Transverse colon (tissue), 4 donors: Measurements from ENCODE around the gene LIX1. TPM values are rescaled to one million over a fixed set of nuclear protein-coding genes. Genes with fewer than 3 reads are reported as not detected.

Source experiments
- DNase-seq: peaks from one replicate; pipeline ENCODE4 v3.0.0-alpha.2; 2019
- H3K27ac ChIP-seq, 4 donors: fragments of 200-600 bp; sonication (generic); 2 replicates each; pipeline ENCODE4 v1.5.1; 2016 to 2018; ENCODE audit warnings: inconsistent platforms in 4 of 4
- H3K27me3 ChIP-seq: fragments of 200-600 bp; sonication (generic); 2 replicates; pipeline ENCODE4 v1.5.1; 2017; ENCODE audit warnings: inconsistent platforms
- H3K36me3 ChIP-seq, 4 donors: fragments of 200-600 bp; sonication (generic); 2 replicates each; pipeline ENCODE4 v1.5.1; 2017 to 2019; ENCODE audit warnings: inconsistent platforms in 4 of 4
- H3K4me1 ChIP-seq, 4 donors: fragments of 200-600 bp; sonication (generic); 2 replicates each; pipeline ENCODE4 v1.5.1; 2017 to 2020; ENCODE audit warnings: inconsistent platforms in 4 of 4
- H3K4me3 ChIP-seq, 4 donors: fragments of 200-600 bp; sonication (generic); 1 replicate in 1 of 4; 2 replicates in 3 of 4; pipeline versions ENCODE4 v1.5.1 to v1.6.1; 2017 to 2019; ENCODE audit warnings: inconsistent platforms in 4 of 4
- H3K9me3 ChIP-seq, 2 donors: fragments of 200-600 bp; sonication (generic); 2 replicates each; pipeline ENCODE4 v1.5.1; 2017 to 2019; ENCODE audit warnings: inconsistent platforms in 2 of 2
- EP300 ChIP-seq: sonication (generic); formaldehyde crosslinking; IDR thresholded peaks from one replicate; pipeline ENCODE4 v1.6.1; 2017; ENCODE audit warnings: antibody characterized with exemption, low read depth
- POLR2A ChIP-seq: fragments of 450-650 bp; IDR thresholded peaks from one replicate; pipeline ENCODE4 v1.6.1; 2016; ENCODE audit warnings: antibody characterized with exemption, mild to moderate bottlenecking, moderate library complexity
- POLR2AphosphoS5 ChIP-seq, 3 donors: sonication (generic); formaldehyde crosslinking; IDR thresholded peaks; one replicate each; pipeline ENCODE4 v1.6.1; 2016; ENCODE audit warnings: antibody characterized with exemption in 3 of 3
- WGBS, 2 donors: methylation state at CpG; one replicate each; pipeline ENCODE4 v1.1.5; 2018; ENCODE audit warnings: low coverage in 1 of 2; 5-methylcytosine and 5-hydroxymethylcytosine counted together
- in situ Hi-C, 4 donors: fragments of 200-750 bp; cut with MboI; loops; one replicate each; pipeline versions ENCODE4 v1.15.0 to v1.15.1; 2017; ENCODE audit warnings: low sequenced_read_pairs in 3 of 4, low pct_ligation_motif_present in 1 of 4, low pct_unique_long_range_greater_than_20kb in 1 of 4
- intact Hi-C: fragments of 100-400 bp; cut with DNase I; formaldehyde crosslinking; loops from one replicate; pipeline ENCODE4 v1.15.1; 2023; ENCODE audit warnings: low total_unique reads
- total RNA-seq, 4 donors: library from RNA; depleted of rRNA; stranded (reverse); fragments of >200 nt; gene quantifications; one replicate each; pipeline ENCODE4 v1.1.0, GENCODE V29; 2016
- TF ChIP-seq, protein P1 (sequence below), 5 experiments: fragments of 200-600 bp in 3 of 5; fragments of 450-650 bp in 2 of 5; sonication (generic) in 3 of 5; IDR thresholded peaks; 1 replicate in 2 of 5; 2 replicates in 3 of 5; pipeline ENCODE4 v1.5.1; 2016 to 2017; ENCODE audit warnings: antibody characterized with exemption in 5 of 5, inconsistent platforms in 3 of 5, mild to moderate bottlenecking in 2 of 5, moderate library complexity in 1 of 5

The LIX1 gene
- total RNA-seq, 4 donors from 2014 or later = 0.16 to 0.41 TPM; not detected in 2

DNA sequence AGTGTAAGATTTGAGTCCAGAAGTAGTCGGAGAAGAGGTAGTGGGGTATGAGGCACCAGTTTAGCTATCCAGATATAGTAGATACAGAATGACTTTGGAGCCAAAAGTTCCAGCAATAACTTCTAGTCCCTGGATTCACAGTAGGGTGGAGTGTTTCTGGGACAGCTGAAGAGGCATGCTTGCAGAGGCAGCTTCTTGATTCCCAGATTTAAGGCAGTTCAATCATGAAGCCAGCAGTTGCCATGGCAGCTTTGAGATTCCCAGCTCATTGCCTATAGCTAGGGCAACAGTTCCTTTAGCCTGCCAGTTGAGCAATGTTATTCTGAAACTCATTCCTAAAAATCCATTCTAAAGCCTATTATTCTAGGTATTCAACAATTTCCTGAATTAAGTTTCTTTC lies 79.2 kb downstream of the LIX1 start:
- no peak overlapping the region for H3K27ac ChIP-seq
- no peaks in the 10 kb centered on the region for H3K9me3 ChIP-seq
- intact Hi-C loops = no loop called here
- WGBS, 2 donors = 82 to 83% methylated on average over 1 of the region's 1 CpG
- in situ Hi-C loops = no loop called here
- no peak overlapping the region for H3K4me3 ChIP-seq
- H3K36me3 ChIP-seq = no peaks in the 10 kb centered on the region
- H3K4me1 ChIP-seq = no peaks in the 10 kb centered on the region
- no peaks in the 10 kb centered on the region for H3K27me3 ChIP-seq
- TF ChIP-seq, protein P1, sequence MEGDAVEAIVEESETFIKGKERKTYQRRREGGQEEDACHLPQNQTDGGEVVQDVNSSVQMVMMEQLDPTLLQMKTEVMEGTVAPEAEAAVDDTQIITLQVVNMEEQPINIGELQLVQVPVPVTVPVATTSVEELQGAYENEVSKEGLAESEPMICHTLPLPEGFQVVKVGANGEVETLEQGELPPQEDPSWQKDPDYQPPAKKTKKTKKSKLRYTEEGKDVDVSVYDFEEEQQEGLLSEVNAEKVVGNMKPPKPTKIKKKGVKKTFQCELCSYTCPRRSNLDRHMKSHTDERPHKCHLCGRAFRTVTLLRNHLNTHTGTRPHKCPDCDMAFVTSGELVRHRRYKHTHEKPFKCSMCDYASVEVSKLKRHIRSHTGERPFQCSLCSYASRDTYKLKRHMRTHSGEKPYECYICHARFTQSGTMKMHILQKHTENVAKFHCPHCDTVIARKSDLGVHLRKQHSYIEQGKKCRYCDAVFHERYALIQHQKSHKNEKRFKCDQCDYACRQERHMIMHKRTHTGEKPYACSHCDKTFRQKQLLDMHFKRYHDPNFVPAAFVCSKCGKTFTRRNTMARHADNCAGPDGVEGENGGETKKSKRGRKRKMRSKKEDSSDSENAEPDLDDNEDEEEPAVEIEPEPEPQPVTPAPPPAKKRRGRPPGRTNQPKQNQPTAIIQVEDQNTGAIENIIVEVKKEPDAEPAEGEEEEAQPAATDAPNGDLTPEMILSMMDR (IDR thresholded peaks at IDR 0.05) = no peak
- no peak for TF ChIP-seq POLR2A
- TF ChIP-seq POLR2AphosphoS5 (IDR thresholded peaks at IDR 0.05) = no peak
- no peak for TF ChIP-seq EP300
- DNase-seq = no peak

DNA sequence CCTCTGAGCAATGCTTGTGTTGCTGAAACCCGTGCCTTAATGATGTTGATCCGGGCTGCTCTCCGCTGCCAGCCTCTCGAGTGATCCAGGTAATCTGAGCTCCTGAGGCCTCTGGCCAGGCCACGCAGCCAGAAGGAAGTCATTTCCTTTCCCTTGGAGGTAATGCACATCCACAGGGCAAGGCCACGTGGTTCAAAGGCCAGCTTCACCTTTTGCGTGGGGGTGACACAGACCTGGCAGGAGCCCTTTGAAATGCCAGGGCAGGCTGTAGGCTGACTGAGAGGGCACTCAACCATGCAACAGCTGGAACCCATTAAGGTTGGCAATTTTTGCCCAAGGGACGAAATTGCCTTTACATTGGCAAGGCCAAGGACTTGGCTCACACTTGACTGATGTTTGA lies 80.4 kb downstream of the LIX1 start:
- DNase-seq = no peak
- H3K4me1 ChIP-seq = no peaks in the 10 kb centered on the region
- TF ChIP-seq POLR2AphosphoS5 (IDR thresholded peaks at IDR 0.05) (no peak), EP300 (no peak), POLR2A (no peak)
- TF ChIP-seq, protein P1 (IDR thresholded peaks at IDR 0.05) = no peak
- in situ Hi-C loops = no loop called here
- no peaks in the 10 kb centered on the region for H3K36me3 ChIP-seq
- H3K4me3 ChIP-seq = no peak overlapping the region
- no peaks in the 10 kb centered on the region for H3K9me3 ChIP-seq
- WGBS, 2 donors = 90% methylated on average over 8 of the region's 8 CpGs; no CpG with 5 or more reads in 1 of the 2 donors
- intact Hi-C loops = no loop called here
- H3K27me3 ChIP-seq = no peaks in the 10 kb centered on the region
- H3K27ac ChIP-seq = no peak overlapping the region

DNA sequence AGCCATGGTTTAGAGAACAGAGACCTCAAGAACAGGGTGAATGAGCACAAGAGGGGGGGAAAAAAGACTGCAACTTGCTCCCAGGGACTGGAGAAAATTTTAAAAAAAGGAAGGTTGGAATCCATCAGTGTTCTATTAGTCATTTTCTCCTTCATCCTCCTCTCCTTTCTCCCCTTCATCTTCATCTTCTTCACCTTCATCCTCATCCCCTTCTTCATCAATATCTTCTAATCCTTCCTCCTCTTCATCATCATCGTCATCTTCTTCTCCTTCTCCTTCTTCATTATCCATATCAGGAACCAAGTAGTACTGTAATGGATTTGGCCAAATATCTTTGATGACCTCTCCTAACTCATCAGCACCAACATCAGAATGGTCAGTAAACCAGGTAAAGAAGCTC lies 86.1 kb downstream of the LIX1 start:
- no peaks in the 10 kb centered on the region for H3K9me3 ChIP-seq
- H3K27ac ChIP-seq = no peak overlapping the region
- no peaks in the 10 kb centered on the region for H3K4me1 ChIP-seq
- intact Hi-C loops (no loop called here), in situ Hi-C loops (no loop called here)
- no peak overlapping the region for H3K4me3 ChIP-seq
- H3K36me3 ChIP-seq = no peaks in the 10 kb centered on the region
- H3K27me3 ChIP-seq = no peaks in the 10 kb centered on the region
- TF ChIP-seq EP300 (no peak), POLR2AphosphoS5 (IDR thresholded peaks at IDR 0.05) (no peak), POLR2A (no peak)
- TF ChIP-seq, protein P1 (IDR thresholded peaks at IDR 0.05) = no peak
- WGBS, 2 donors = 100% methylated on average over 1 of the region's 1 CpG
- DNase-seq = no peak

DNA sequence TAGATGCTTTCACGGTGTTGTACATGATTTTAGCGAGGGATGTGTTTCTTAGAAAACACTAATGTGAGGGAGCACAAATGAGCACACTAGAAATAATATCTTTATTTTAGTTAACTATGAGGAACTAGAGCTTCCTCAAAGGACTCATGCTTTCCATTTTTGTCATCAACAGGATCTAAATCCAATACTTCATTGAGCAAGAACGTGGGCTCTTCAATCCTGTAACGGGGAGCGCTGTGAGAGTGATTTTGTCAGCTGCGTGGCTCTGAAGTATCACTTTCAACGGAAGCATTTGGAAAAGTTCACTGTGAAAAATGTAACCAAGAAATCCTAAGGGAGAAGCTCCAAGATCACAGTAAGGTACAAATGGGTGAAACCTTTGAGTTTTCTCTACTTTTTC lies 93.2 kb downstream of the LIX1 start:
- 77 to 100% methylated on average over 5 to 7 of the region's 7 CpGs for WGBS, 2 donors
- in situ Hi-C loops (no loop called here), intact Hi-C loops (no loop called here)
- Histone ChIP-seq H3K4me1 (no peaks in the 10 kb centered on the region), H3K27me3 (no peaks in the 10 kb centered on the region), H3K36me3 (no peaks in the 10 kb centered on the region), H3K4me3 (no peak overlapping the region), H3K27ac (no peak overlapping the region), H3K9me3 (no peaks in the 10 kb centered on the region)
- DNase-seq = no peak
- no peak for TF ChIP-seq POLR2AphosphoS5 (IDR thresholded peaks at IDR 0.05)
- no peak for TF ChIP-seq POLR2A
- TF ChIP-seq EP300 = no peak
- TF ChIP-seq, protein P1 (IDR thresholded peaks at IDR 0.05) = no peak
